HL-60/S4 treated with phorbol 12-myristate 13-acetate at 8.2 ng/mL for 4 days and 3 days (cell line): Measurements from ENCODE around the gene LIPG.
"Not testable (repeated sequence)": the region's sequence is repeated elsewhere in the genome, so short reads cannot be mapped to it uniquely, and the experiment has no call there.

ENCODE experiments used
- in situ Hi-C: fragments of 300-500 bp; cut with MboI; formaldehyde crosslinking; loops from 2 replicates; pipeline ENCODE4 v1.15.0; 2022; ENCODE audit warnings: low sequenced_read_pairs

LIPG gene

DNA sequence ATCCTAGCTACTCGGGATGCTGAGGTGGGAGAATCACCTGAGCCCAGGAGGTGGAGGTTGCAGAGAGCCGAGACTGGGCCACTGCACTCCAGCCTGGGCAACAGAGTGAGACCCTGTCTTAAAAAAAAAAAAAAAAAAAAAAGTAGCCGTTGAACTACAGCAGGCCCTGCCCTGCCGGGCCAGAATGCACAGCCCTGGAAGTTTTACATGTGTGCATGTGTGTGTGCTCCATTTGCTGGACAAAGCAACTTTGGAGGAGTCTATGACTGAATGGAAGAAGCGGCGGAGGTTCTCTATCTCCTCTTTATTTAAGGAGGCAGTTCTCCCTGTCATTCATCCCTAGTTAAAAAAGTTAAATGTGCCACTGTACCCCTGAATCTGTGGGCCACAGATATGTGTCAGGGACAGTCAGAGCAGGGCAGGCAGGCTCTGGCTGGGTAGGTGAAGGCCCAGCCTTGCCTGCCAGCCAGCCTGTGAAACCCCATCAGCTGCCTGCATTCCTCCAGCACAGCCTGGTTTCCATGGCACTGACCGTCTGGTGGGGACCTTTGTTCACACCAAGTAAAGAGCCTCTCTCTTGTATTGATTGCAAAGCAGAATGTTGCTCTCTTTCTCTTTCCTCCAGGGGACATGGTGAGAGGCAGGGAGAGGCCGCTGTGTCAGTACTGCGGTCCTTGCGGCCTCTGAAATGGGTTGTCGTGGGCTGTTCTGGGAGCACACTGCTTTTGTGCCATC is 10.9 kb downstream of the LIPG start:
- in situ Hi-C loops: no loop called here

DNA sequence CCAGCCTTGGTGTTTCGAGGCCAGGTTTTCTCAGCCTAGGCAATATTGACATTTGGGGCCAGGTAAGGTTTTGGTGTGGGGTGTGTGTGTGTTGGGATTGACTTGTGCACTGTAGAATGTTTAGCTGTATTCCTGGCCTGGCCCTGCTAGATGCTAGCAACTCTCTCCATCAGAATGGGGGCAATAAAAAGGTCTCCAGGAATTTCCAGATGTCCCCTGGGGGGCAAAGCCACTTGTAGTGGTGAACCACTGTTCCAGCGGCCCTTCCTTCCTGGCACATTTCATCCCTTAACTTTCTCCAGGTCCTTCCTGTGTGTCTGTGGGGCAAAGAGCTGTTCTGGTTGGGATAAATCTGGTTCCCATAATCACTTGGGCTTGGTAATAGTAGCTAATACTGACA is 12.0 kb downstream of the LIPG start:
- in situ Hi-C loops: no loop called here

DNA sequence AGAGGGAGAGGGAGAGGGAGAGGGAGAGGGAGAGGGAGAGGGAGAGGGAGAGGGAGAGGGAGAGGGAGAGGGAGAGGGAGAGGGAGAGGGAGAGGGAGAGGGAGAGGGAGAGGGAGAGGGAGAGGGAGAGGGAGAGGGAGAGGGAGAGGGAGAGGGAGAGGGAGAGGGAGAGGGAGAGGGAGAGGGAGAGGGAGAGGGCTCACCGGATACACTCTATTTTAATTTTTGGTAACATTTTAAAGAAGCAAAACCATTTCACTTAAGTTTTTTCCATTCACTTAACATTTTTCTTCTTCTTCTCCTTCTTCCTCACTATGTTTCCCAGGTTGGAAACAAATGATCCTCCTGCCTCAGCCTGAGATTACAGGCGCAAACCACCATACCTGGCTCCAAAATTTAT is 17.2 kb downstream of the LIPG start:
- in situ Hi-C loops: not testable (repeated sequence)

DNA sequence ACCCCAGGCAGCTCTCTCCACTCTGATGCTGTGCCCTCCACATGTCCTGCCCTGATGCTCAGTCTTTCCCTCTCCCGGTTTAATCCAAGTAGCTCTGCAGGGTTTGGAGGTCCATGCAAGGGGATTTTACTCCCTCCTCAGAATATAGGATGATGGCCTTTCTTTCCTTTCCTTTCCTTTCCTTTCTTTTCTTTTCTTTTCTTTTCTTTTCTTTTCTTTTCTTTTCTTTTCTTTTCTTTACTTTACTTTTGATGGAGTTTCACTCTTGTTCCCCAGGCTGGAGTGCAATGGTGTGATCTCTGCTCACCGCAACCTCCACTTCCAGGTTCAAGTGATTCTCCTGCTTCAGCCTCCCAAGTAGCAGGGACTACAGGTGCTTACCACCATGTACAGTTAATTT is 17.7 kb downstream of the LIPG start:
- in situ Hi-C loops: not testable (repeated sequence)

DNA sequence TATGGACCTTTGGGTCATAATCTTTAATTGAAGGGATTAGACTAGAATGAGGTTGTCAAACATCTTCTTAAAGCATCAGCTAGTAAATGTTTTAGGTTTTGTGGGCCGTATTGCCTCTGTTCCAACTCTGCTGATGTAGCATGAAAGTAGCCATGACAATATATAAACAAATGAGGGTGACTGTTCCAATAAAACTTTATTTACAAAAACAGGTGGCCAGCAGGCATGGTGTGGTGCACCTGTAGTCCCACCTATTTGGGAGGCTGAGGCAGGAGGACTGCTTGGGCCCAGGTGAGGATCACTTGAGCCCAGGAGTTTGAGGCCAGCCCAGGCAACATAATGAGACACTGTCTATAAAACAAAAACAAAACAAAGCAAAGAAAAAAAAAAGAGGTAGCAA is 18.4 kb downstream of the LIPG start:
- in situ Hi-C loops: no loop called here

DNA sequence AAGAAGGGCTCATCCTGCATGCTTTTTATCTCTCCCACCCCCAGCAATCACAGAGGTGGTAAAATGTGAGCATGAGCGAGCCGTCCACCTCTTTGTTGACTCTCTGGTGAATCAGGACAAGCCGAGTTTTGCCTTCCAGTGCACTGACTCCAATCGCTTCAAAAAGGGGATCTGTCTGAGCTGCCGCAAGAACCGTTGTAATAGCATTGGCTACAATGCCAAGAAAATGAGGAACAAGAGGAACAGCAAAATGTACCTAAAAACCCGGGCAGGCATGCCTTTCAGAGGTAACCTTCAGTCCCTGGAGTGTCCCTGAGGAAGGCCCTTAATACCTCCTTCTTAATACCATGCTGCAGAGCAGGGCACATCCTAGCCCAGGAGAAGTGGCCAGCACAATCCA is 19.5 kb downstream of the LIPG start:
- in situ Hi-C loops: no loop called here

DNA sequence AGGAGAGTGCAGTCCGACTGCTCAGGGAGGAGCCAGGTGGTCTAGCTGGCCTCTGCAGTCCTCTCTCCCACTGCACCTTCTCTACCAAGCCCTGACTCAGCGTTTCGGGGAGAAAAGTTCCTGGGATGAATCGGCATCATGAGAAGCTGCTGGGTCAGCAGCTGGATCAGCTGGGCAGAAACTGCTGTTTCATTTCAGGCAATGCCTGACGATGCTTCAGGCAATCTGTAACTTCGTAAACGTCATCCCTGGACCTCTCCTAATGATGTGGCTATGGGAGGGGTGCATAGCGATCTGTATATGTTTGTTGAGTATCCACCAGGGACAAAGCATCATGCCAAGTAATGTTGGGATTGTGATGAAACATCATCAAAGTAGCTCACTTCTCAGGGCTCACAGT is 20.7 kb downstream of the LIPG start:
- in situ Hi-C loops: no loop called here

DNA sequence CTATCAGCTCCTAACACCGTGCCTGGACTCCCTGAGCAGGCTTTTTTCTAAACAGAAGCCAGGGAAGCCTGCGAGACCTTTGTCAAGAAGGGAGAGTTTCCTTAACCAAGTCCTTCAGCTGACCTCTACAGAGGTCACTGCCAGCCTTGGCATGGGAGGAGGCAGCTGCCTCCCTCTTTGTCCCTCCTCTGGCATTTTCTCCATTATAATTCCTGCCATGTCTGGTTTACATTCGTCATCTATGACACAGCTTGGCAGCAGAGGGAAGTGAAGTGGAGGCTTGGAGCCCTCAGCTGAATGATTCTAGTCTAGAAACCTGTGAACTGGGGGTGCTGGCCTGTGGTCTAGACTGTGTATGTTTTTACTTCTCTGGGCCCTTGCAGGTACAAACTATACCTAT is 22.5 kb downstream of the LIPG start:
- in situ Hi-C loops: no loop called here

DNA sequence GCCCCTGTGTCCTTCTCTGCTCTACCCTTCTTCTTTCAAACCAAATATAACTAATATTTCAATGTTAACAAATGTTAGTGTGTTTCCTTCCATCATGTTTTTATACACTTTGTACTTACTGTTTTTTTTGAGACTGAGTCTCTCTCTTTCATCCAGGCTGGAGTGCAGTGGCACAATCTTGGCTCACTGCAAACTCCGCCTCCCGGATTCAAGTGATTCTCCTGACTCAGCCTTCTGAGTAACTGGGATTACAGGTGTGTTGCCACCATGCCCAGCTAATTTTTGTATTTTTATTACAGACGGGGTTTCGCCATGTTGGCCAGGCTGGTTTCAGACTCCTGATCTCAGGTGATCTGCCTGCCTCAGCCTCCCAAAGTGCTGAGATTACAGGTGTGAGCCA is 23.1 kb downstream of the LIPG start:
- in situ Hi-C loops: not testable (repeated sequence)

DNA sequence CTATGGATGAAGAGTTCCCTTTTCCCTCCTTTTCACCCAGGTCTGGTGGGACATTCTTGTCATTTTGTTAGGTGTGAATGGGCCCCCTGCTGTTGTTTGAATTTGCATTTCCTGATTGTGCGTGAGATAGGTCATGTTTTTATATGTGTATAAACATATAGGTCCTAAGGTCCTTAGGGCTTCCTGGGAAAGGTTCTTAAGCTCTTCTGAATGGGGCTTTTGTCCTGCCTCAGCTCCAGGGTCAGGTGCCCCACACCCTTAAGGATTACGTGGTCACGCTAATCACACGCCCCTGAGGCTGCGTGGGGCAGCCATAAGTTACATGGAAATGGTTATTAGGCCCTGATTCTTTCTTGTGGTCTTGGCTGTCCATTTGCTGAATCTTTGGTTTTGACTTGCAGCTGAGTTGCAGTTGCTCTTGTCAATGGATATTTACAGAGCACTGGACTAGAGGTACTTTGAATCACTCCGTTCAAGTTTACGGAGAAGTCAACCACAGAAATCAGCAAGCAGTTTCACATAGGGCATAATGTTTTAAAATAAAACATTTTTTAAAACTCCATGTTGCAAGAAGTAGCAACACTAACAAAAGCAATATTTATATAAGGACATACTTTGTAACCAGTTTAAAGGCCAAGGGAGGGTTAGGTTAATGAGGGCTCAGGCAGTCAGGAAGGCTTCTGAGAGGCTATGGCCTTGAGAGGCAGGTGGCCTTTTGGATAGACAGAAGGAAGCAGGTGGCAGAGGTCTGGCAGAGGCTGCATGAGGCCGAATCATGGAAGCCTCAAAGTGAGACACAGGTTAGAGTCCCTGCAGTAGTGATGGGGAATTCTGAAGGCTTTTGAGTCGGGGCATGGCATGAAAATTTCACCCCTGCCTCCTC is 24.2 kb downstream of the LIPG start:
- in situ Hi-C loops: no loop called here

DNA sequence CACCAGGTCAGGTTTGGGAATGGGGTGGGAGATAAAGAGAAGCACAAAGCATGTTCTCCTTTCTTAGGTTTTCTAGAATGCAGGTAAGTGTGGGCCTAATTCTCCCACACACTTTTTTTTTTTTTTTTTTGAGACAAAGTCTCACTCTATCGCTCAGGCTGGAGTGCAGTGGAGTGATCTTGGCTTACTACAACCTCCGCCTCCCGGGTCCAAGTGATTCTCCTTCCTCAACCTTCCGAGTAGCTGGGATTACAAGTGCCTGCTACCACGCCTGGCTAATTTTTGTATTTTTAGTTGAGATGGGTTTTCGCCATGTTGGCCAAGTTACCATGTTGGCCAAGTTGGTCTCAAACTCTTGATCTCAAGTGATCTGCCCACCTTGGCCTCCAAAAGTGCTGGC is 26.3 kb downstream of the LIPG start:
- in situ Hi-C loops: no loop called here

DNA sequence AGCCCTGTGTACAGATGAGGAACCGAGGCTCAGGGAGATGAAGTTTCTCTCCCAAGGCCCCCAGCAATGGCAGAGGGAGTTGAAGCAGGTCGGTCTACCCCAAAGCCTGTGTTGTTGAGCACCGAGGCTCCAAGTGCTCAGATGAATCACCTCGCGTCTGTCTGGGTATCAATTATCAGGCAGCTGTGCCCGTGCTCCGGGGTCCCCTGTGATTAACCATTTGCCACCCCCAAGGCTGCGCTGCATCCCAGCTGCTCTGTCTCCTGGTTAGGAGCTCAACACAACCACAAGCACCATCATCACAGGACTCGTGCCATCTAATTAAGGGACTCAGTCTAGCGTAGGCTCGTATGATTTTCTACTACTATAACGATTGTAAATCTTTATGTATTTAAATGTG is 27.1 kb downstream of the LIPG start:
- in situ Hi-C loops: no loop called here

DNA sequence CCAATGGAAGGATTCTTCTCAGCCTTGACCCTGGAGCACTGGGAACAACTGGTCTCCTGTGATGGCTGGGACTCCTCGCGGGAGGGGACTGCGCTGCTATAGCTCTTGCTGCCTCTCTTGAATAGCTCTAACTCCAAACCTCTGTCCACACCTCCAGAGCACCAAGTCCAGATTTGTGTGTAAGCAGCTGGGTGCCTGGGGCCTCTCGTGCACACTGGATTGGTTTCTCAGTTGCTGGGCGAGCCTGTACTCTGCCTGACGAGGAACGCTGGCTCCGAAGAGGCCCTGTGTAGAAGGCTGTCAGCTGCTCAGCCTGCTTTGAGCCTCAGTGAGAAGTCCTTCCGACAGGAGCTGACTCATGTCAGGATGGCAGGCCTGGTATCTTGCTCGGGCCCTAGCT is 28.8 kb downstream of the LIPG start:
- in situ Hi-C loops: no loop called here

DNA sequence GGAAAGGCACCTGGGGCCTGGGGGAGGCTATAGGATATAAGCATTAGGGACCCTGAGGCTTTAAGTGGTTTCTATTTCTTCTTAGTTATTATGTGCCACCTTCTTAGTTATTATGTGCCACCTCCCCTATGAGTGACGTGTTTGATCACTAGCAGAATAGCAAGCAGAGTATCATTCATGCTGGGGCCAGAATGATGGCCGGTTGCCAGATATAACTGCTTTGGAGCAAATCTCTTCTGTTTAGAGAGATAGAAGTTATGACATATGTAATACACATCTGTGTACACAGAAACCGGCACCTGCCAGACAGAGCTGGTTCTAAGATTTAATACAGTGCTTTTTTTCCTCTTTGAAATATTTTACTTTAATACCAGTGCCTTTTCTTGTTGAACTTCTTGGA is 29.4 kb downstream of the LIPG start:
- in situ Hi-C loops: no loop called here

DNA sequence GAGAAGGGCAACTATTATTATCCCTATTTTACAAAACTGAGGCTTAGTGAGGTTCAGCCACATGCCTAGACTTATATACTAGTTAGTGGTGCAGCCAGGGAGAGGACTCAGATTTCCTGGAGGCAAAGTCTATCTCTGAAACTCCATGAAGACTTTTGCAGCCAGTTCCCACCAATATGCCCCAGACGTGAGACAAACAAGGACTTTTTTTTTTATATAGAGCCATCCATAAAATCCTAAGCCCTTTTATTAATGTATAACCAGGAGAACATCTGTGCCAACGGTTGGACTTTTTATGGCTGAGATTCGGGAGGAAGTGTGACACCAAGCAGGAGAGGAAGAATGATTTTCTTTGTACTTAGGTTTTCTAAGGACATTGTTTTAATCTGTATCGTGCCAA is 29.9 kb downstream of the LIPG start:
- in situ Hi-C loops: no loop called here

DNA sequence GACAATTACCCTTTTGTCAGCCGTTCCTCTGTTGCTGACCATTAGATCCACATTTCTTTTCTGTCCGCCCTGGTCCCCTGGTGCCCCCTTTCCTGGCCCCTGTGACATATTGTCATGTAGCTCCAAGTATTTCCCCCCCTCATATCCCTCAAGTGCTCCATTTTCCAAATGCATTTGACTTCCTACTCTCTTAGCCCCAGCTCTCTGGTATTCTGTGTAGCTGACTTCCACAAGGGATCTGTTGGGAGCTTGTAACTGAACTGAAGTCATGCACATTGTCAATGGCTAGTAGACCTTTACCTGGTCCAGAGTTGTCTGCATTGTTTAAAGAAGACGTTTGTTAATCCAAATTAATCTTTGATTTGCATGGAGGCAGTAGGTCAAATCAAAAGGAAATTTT is 34.8 kb downstream of the LIPG start:
- in situ Hi-C loops: no loop called here

DNA sequence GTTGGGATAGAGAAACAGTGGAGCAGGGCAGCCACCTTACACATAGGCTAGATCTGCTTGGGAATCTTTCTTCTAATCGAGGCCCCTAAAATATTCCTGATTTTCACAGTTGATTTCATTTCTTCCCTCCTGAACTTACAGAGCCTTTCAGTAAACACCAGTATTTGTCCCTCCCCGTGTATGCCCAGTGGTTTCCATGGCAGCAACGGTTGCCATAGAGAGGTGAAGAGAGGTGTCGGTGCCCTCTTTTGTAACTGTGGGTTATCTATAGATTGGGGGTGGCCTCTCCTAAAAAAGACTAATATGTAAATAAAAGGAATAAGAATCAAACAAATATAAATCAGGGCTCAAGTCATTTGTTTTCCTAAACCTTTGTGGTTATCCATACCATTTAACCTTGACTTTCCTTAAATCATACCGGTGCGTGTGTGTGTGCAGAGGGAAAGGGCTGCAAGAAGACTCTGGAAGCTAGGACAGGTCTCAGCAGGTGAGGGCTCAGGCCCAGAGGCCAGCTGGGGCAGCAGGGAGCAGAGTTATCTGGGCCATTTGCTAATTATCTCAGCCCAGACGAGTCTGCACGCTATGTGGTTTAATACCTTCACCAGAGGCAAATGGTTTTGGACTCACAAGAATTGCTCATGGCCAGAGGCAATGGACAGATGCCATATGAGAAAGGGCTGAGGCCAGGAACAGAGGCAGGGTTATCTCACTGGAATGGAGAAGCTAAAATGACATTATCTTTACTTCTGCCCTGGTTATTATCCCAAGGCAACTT is 35.5 kb downstream of the LIPG start:
- in situ Hi-C loops: no loop called here

DNA sequence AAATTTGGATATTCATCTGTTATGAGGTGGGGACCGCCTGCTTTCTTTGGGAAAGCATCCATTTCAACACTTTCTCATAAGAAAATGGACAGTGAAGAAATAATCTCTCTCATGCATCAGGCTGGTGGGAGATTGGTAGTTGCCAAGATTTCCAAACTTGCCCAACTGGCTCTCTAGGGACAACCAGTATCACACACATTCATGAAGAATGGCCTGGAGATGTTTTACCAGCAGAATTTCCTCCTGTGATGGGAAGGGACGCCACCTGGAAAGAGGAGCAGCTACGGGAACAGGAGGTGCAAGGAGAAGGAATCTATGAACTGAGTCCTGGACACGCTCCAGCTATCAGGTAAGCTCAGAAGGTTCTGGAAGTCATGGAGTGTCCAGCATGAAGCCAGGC is 39.4 kb downstream of the LIPG start:
- in situ Hi-C loops: no loop called here

DNA sequence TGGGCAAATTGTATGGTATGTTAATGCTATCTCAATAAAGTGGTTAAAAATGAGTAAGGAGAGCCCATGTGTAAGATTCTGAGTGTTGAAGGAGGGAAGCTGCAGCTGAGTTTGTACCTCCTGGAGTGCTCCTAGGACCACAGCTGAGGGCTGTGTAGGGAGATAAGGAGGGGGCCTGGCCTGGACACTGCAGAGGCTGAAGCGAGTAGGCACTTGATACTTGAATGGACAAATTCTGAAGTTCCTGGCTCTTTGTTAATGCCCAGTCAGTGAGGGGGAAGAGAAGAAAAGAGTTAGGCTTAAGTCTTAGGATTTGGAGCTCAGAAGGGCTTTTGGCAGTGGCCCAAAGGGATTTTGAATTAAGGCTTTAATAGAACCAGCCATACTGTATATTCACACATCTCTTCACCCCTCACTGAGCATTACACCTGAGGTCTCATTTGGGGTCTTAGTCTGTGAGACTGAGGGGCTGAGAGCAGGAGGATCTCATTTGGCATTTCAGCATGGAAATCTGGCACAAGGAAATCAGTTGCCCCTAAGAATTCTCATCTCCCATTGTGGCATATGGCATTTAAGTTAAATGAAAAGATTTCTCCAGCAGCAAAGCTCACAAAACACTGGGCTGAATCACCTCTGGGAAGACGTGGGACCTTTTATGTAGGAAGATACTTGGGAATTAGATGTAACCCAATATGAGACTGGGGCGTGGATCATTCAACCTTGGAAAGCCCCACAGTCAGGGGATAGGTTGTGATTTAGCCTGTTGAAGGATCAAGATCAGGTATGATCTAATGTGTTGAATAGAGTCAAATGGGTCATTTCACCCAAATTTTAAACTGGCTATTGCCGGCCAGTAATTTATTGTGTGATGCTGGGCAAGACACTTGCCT is 46.8 kb downstream of the LIPG start:
- in situ Hi-C loops: no loop called here

DNA sequence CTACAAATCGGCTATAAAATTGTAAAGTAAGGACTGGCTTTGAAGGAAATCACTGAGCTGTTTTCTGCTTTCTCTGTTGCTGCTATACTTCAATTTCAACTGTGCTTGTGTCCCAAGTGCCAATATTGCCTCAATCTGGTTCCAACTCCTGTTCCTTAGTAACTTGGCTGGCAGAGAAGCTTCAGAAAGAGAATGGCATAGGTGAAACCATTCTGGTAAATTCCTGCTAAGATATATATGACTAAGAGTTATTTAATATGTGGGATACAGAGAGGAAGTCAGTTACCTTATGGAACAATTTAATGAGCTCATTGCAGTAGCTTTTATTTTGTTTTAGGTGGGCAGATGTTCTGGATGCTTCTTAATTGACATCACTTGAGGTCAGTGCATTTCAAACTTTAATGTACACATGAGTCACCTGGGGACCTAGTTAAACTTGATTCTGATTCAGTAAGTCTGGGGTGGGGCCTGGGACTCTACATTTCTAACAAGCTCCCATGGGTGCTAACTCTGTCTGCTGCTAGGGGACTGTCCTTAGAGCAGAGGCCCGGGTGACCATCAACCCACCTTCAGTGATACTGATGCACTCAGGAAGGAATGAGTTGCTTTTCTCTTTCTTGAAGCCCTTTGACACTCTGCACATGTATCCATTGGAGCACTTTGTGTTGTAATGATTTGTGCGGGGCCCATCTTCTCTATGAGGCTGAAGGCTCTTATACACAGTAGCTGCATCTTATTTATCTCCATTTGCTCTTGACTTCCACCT is 47.6 kb downstream of the LIPG start:
- in situ Hi-C loops: no loop called here
